Astrocyte of the hippocampus (primary cell): ENCODE measurements around the gene RHOU.

Experiments used
- DNase-seq: peaks from one replicate; pipeline ENCODE4 v3.0.0; 2011; ENCODE audit warnings: low read depth, low spot score

RHOU gene

GRCh38 chr1:228736844-228737445 is 1.7 kb downstream of the RHOU start:
- DNase-seq = no peak

DNA sequence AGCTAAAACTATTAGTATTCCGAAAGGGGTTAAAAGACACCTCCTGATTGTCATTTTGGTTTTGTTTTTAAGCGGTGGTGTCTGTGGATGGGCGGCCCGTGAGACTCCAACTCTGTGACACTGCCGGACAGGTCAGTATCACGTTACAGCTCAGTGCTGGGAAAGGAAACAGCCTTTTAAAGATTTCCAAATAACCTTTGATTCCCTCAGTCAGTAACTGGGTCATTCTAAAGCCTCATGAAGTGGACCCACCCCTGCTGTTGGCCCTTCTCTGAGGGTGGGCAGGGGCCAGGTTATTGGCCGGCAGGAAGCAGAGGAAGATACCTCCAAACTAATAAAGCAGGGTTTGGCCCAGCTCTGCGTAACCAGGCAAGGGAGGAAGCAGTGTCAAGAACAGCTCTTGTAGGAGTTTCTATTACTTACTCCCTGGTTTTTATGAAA is 2.3 kb downstream of the RHOU start:
- DNase-seq = no peak

GRCh38 chr1:228739826-228740225 is 4.5 kb downstream of the RHOU start:
- no peak for DNase-seq

DNA sequence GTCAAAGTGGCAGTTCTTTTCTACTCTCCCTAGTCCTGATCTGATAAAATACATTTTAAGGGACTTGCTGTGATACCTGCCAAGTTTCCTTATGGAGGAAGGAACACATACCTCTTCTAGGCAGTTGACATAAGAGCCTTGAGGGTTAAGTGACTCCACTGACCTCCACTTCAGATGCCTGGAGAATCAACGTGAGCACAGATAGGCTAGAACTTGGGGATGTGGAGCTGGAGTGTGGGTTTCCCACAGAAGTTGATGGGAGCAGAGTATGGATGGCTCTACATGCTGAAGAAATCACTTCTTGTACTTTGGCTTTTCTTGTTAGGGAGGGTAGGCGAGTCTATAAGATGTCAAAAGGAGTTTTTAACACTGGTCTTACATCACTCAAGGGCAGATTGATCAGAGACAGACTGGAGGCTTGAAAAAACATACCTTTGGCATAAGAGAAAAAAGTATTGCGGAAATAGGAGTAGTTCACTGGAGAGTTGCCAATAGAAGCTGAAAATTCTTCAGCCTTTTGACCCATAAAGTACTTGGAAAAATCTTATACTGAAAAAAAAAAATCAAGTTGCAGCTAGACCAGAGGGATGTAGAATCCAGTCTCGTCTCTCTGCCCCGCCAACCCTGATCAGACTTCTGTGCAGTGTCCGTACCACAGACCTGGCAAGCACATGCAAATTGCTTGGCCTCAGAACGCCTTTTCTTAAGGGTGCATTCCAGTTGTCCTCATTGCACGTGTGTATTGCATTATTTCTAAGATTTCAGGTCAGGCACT is 5.5 kb downstream of the RHOU start:
- no peak for DNase-seq

- DNase-seq = no peak
Observed at GRCh38 chr1:228742281-228742860, 7.1 kb downstream of the RHOU start.

DNA sequence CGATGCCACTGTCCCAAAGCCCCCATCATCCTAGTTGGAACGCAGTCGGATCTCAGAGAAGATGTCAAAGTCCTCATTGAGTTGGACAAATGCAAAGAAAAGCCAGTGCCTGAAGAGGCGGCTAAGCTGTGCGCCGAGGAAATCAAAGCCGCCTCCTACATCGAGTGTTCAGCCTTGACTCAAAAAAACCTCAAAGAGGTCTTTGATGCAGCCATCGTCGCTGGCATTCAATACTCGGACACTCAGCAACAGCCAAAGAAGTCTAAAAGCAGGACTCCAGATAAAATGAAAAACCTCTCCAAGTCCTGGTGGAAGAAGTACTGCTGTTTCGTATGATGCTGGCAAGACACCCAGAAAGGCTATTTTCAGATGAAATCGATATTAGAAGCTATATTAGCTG is 8.1 kb downstream of the RHOU start:
- DNase-seq = no peak

- DNase-seq = no peak
Observed at GRCh38 chr1:228744356-228744755, 9.1 kb downstream of the RHOU start.

DNA sequence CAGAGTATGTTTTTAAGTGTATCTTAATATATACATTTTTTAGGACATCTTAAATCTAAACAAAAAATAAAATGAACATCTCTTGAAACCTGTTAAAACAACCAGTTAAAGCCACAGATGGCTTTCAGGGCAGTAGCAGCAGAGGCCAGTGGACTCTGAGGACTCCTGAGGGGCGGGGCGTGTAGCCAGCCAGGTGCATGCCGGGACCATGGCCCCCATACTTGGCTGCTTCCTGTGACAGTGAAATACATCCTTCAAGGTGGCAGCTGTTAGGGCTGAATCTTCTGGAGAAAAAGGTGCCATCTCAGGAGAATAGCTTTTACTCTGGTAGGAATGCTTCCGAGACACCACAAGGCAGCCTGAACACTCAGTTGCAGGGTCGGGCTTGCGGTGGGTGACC is 9.6 kb downstream of the RHOU start:
- no peak for DNase-seq

DNA sequence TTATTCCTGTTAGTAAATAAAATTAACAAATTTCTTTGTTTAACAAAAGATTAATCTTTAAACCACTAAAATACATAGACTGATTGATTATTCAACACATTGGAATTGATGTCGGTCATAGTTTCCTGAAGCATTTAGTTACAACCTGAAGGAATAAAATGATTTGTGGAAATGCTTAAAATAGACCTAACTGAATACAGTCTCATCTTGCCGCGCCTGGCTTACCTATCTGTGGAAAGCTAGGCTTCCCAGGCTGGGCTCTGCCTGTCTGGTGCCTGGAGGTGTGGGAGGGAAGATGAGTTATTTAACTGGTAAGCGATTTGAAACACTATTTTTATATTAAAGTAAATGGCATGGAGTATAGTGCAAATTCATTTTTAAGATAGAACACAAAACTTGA is 10.2 kb downstream of the RHOU start:
- DNase-seq = no peak

DNA sequence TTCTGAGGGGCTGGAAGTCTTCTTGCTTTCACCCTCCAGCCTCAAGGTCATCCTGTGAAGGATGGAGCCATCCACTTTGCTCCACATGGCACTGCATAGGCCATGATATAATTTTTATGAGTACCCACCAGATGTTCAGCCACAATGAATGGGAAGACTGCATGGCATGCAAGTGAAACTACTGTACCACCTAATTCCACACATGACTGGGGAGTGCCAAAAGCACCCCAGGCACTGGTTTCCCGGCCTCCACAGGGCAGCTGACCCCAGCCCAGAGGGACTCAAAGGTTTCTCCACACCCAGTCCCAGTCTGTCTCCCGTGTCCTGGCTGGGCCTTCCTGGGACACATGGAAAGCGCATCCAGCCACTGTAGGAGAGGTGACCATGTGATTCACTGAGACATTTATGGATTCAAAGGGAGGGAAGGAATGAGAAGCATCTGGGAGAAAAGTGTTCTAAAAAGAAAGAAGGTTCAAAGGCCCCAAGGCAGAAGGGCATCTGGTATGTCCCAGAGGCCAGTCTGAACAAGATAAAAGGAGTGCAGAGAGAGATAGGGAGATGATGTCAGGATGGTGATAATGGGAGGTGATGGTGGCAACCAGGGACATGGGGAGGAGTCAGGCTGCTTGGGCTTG is 12.1 kb downstream of the RHOU start:
- DNase-seq = no peak

DNA sequence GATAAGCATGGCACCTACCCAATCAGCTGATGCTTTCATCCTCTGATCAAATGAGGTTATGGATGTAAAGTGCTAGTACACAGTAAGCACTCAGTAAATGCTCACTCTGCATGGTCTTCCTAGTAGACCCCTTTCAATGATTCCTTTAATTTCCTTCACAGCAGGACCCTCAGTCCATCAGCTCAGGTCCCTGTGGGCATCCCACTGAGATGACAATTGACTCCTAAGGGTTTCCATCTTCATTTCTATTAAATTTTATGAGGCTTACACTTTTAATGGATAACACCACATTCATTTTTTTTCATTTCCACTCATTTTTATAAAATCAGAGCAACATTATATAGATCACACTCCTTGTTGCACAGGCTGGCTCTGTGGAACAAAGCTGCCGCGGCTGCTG is 12.8 kb downstream of the RHOU start:
- no peak for DNase-seq

DNA sequence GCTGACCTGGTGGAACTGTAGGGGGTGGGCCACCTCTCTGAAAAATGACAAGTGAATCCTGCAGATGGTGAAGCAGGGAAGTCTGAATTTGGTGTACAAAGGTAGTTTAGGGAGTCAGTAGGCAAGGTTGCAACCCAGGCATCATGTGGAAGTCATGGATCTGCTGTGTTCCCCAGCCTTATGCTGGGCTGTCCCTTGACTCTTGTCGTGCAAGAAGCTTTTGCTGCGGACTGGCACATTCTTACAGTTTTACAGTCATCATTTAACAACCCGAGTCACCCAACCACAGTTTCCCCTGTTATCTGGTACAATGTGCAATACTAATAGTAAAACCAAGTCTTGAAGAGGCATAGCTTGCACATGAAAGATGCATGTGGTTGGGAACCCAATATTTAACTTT is 13.2 kb downstream of the RHOU start:
- no peak for DNase-seq

DNA sequence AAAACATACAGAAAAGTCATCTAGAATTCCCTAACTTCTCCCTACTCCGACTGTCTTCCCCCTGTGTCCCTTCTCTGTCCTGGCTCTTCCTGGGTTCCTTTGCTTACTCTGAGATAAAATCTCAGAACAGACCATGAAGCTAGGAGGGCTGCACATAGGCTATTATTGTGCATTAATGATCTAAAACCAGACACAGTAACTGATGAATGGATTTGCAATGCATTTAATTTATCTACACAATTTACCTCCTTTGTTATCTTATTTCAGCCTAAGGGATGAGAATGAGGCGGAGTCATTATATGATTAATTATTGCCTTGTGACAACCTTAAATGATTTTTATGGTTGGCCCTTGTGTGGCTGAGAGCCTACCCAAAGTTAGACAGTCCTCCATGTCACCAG is 14.5 kb downstream of the RHOU start:
- no peak for DNase-seq

DNA sequence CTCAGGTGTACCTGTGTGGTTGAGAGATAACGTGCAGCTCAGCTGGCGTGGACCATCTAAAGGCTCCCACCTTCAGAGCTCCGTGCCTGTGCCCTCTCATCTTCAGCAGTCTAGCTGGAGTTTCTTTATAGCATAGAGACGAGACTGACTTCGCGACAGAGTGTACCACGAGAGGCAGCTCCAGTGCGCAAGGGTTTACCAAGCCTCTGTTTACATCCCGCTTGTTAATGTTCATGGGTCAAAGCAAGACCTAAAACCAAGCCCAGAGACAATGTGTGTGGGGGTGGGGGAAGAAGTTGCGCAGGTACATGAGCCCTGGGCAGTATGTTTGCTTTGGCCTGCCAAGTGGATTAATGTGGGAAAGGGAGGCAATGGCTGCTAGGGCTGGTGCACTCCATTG is 15.6 kb downstream of the RHOU start:
- no peak for DNase-seq

GRCh38 chr1:228751360-228752098 is 16.2 kb downstream of the RHOU start:
- DNase-seq = no peak

GRCh38 chr1:228752258-228752657 is 17.0 kb downstream of the RHOU start:
- no peak for DNase-seq

DNA sequence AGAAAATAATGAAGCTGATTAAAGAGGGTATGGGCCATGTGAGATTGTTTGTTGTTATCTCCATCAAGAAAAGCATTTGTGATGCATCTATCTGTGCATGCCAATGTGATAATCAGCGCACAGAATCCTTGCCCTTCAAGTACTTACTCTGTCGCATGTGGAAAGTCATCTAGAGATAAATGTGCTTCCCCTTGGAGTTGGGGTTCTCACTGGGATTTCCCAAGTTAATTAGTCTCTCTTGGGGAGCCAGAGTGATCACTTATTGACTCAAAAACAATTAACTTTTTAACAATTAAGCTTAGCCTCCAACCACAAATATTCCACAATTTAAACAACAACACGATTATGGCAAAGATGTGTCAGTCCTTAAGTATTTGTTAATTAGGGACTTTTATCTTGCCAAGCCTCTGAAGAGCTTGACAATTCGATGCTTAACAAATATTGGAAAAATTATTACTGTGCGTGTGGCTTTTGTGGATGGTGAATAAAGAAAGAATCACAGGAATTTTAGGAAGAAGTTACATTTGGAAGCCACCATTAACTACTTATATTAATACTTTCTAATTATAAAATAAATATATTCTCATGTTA is 17.5 kb downstream of the RHOU start:
- DNase-seq = no peak

- no peak for DNase-seq
Observed at GRCh38 chr1:228753287-228753686, 18.0 kb downstream of the RHOU start.

GRCh38 chr1:228753786-228754360 is 18.6 kb downstream of the RHOU start:
- DNase-seq = no peak

DNA sequence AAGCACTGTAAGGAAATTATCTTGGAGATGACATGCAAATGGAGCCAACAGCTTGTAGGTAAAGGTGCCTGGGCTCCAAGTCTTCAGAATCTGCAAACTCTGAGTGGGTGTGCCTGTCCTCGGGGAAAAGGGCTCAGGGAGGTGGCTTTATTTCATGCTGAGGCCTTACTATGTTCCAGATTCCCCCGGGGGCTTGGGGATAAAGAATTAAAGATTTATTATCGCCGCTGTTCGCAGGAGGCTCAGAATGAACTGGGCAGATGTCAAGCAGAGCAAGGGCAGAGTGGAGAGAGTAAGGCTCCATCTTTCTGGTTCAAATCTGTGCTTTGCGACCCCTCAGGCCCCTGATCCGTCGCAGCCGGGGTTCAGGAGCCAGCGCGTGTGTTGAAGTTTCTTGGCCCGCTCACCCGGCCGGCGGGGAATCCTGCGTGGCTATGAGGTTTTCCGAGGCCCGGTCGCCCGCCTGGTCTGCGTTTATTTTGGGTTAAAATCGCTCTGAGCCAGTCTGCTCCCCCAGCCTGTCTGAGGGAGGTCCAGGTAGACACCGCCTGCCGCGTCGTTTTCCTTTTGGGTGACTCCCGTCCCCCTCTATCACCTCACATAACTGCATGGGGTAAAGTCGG is 19.5 kb downstream of the RHOU start:
- DNase-seq = no peak

GRCh38 chr1:228755800-228756199 is 20.5 kb downstream of the RHOU start:
- no peak for DNase-seq
